ENCODE measurements around the gene GPR158. TPM values are rescaled to one million over a fixed set of nuclear protein-coding genes. Genes with fewer than 3 reads are reported as not detected.

Gene GPR158
- total RNA-seq, 1 experiment from 2014 or later: not detected

- Mint-ChIP-seq H3K4me1 (ENCODE audit: insufficient read depth, unreplicated experiment) (no peaks in the 10 kb centered on the region), H3K27ac (ENCODE audit: low read depth, unreplicated experiment) (no peak overlapping the region), H3K4me3 (ENCODE audit: unreplicated experiment) (no peak overlapping the region), H3K27me3 (ENCODE audit: insufficient read depth, unreplicated experiment) (peaks cover 51% of the 10 kb centered on the region), H3K9me3 (ENCODE audit: unreplicated experiment) (peaks cover 7% of the 10 kb centered on the region), H3K36me3 (ENCODE audit: insufficient read depth, unreplicated experiment) (no peaks in the 10 kb centered on the region)
- BruUV-seq (replicated peaks): no TSS peak
- TF ChIP-seq CTCF (IDR thresholded peaks at IDR 0.05; ENCODE audit: unreplicated experiment): no peak
- intact Hi-C loops (cut with micrococcal nuclease): no loop called here
- no peak for DNase-seq (ENCODE audit: unreplicated experiment)
- CTCF ChIA-PET: no interaction called here
- POLR2A ChIA-PET: no interaction called here
Observed at GRCh38 chr10:25451401-25451800, 276.6 kb downstream of the GPR158 start.

- peaks cover 7% of the 10 kb centered on the region for H3K9me3 Mint-ChIP-seq (ENCODE audit: unreplicated experiment)
- POLR2A ChIA-PET: no interaction called here
- H3K4me1 Mint-ChIP-seq (ENCODE audit: insufficient read depth, unreplicated experiment): no peaks in the 10 kb centered on the region
- H3K36me3 Mint-ChIP-seq (ENCODE audit: insufficient read depth, unreplicated experiment): no peaks in the 10 kb centered on the region
- no peak overlapping the region for H3K27ac Mint-ChIP-seq (ENCODE audit: low read depth, unreplicated experiment)
- no peak overlapping the region for H3K4me3 Mint-ChIP-seq (ENCODE audit: unreplicated experiment)
- TF ChIP-seq CTCF (IDR thresholded peaks at IDR 0.05; ENCODE audit: unreplicated experiment): no peak
- intact Hi-C loops (cut with micrococcal nuclease): no loop called here
- no peak for DNase-seq (ENCODE audit: unreplicated experiment)
- peaks cover 66% of the 10 kb centered on the region for H3K27me3 Mint-ChIP-seq (ENCODE audit: insufficient read depth, unreplicated experiment)
- no TSS peak for BruUV-seq (replicated peaks)
- CTCF ChIA-PET: interaction anchor here (0.6 kb wide), 1 partner anchor 1273 kb away, joined by 3 read pairs; no protein-coding TSS in a partner anchor
Observed at GRCh38 chr10:25453619-25454018, 278.8 kb downstream of the GPR158 start.

GRCh38 chr10:25455980-25456567, 281.3 kb downstream of the GPR158 start:
- Mint-ChIP-seq H3K36me3 (ENCODE audit: insufficient read depth, unreplicated experiment) (no peaks in the 10 kb centered on the region), H3K27me3 (ENCODE audit: insufficient read depth, unreplicated experiment) (peaks cover 43% of the 10 kb centered on the region), H3K4me3 (ENCODE audit: unreplicated experiment) (no peak overlapping the region), H3K4me1 (ENCODE audit: insufficient read depth, unreplicated experiment) (no peaks in the 10 kb centered on the region), H3K27ac (ENCODE audit: low read depth, unreplicated experiment) (no peak overlapping the region), H3K9me3 (ENCODE audit: unreplicated experiment) (peaks cover 7% of the 10 kb centered on the region)
- ChIA-PET CTCF (no interaction called here), POLR2A (no interaction called here)
- DNase-seq (ENCODE audit: unreplicated experiment): no peak
- intact Hi-C loops (cut with micrococcal nuclease): no loop called here
- no peak for TF ChIP-seq CTCF (IDR thresholded peaks at IDR 0.05; ENCODE audit: unreplicated experiment)
- no TSS peak for BruUV-seq (replicated peaks)

GRCh38 chr10:25457552-25457951, 282.8 kb downstream of the GPR158 start:
- no peak for TF ChIP-seq CTCF (IDR thresholded peaks at IDR 0.05; ENCODE audit: unreplicated experiment)

More at GRCh38 chr10:25457552-25457951, 282.8 kb downstream of the GPR158 start:
- ChIA-PET POLR2A (no interaction called here), CTCF (no interaction called here)
- no peak for DNase-seq (ENCODE audit: unreplicated experiment)
- H3K27me3 Mint-ChIP-seq (ENCODE audit: insufficient read depth, unreplicated experiment): peaks cover 42% of the 10 kb centered on the region
- BruUV-seq (replicated peaks): no TSS peak
- H3K4me1 Mint-ChIP-seq (ENCODE audit: insufficient read depth, unreplicated experiment): no peaks in the 10 kb centered on the region
- no peak overlapping the region for H3K27ac Mint-ChIP-seq (ENCODE audit: low read depth, unreplicated experiment)
- no peaks in the 10 kb centered on the region for H3K36me3 Mint-ChIP-seq (ENCODE audit: insufficient read depth, unreplicated experiment)
- H3K4me3 Mint-ChIP-seq (ENCODE audit: unreplicated experiment): no peak overlapping the region
- intact Hi-C loops (cut with micrococcal nuclease): no loop called here
- H3K9me3 Mint-ChIP-seq (ENCODE audit: unreplicated experiment): peaks cover 6% of the 10 kb centered on the region

All from MCF 10A (cell line).